HG03439 (cell line): ENCODE data around the gene KMT5C.

Experiments
- ATAC-seq: cut with Tn5 transposase; IDR thresholded peaks from one replicate; pipeline ENCODE4 v1.9.1; 2021; ENCODE audit warnings: mild to moderate bottlenecking, moderate library complexity; ENCODE audit not compliant: unreplicated experiment

The KMT5C gene

GRCh38 chr19:55384131-55384919, 44.6 kb downstream of the KMT5C start, which contains the start of gene TMEM238:
Gene TMEM238, minus strand, starts transcription at chr19:55384292. Its CDS starts 33 bp downstream, at chr19:55384259.
- no peak for ATAC-seq

DNA sequence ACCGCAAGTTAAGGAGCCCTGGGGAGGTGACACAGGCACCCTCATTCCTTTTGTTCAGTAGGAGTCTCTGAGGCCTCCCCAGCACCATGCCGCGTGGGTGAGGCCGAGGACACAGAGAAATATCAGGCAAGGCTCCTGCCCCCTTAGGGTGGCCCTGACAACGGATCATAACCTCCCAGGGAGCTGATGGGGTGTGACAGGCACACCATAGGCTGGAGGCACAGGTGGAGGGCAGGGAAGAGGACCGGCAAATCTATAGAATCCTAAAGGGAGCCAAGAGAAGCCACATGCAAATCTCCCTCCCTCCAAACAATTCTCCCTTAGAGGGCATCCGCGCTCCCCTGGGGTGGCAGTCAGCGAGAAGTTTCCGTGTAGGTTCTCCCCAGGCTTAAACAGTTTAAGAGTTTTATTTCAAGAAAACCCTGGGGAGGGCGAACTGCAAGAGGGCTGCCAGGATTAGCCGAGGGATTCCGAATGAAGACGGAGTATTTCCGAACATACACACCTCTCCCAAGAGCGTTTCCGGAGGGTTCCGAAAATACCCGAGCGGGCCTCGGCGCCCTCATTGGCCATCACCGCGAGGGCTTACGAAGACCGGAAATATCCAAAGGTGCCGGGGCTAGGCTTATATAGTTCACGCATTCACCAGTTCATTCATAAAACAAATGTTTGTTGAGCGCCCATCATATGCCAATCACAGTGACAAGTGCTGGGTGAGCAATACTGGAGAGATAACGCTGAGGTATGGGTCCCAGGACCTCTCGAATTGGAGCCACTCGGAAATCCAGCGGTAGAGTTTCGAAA, 45.4 kb downstream of the KMT5C start:
- ATAC-seq = peak; percentile 55

DNA sequence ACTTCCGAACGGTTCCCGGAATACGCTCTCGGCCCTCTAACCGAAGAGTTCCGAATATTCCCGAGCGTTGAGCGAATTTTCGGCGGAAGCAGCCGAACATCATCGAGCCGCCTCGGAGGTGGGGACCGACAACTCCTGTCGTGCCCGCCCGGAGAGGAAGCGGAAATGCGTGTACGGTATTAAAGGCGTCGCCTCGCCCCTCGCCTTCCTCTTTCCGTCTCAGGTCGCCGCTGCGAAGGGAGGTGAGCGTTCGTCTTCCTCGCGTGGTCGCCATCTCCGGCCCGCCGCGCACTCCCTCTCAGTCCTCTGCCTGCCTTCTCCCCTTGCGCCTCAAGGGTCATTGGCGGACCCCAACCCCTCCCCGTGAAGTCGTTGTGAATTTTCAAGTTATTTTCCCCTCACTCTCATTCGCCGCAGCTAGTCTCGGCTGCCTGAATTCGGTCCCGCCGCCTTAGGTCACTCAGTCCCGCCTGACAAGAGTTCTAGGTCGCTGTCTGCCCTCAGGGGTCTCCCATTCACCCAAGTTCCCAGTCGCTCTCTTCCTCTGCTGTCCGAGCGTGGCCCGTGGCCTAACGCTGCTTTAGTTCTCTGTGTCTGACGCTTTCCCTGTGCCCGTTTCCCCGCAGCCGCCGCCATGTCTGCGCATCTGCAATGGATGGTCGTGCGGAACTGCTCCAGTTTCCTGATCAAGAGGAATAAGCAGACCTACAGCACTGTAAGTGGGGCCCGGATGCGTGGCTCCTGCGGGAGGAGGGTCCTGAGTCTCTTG, 46.2 kb downstream of the KMT5C start, which contains the start of gene RPL28:
RPL28 (plus strand) TSS at position 209 of the 769 bp plus-strand sequence; CDS start at position 635, 426 bp downstream.
- ATAC-seq = peak; percentile 72

- ATAC-seq = no peak
These were observed 46.9 kb downstream of the KMT5C start for GRCh38 chr19:55386493-55386971.

DNA sequence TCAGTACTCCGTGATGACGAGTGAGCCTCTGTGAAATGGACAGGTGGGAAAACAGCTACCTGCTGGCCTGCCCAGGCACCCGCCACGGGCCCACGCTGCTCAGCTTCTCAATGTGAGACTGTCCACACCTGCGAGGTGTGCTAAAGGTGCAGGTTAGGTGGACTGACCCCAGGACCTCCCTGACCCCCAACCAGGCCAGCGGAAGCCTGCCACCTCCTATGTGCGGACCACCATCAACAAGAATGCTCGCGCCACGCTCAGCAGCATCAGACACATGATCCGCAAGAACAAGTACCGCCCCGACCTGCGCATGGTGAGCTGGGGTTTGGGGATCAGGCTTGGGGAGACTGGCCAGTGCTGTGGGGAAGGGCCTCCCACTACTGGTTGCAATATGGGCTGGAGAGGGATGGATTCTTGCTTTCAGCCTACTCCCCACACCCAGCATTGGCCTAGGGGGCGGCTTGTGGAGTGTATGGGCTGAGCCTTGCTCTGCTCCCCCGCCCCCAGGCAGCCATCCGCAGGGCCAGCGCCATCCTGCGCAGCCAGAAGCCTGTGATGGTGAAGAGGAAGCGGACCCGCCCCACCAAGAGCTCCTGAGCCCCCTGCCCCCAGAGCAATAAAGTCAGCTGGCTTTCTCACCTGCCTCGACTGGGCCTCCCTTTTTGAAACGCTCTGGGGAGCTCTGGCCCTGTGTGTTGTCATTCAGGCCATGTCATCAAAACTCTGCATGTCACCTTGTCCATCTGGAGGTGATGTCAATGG, 48.2 kb downstream of the KMT5C start:
- no peak for ATAC-seq

GRCh38 chr19:55389386-55390317, 50.0 kb downstream of the KMT5C start:
- ATAC-seq = no peak

DNA sequence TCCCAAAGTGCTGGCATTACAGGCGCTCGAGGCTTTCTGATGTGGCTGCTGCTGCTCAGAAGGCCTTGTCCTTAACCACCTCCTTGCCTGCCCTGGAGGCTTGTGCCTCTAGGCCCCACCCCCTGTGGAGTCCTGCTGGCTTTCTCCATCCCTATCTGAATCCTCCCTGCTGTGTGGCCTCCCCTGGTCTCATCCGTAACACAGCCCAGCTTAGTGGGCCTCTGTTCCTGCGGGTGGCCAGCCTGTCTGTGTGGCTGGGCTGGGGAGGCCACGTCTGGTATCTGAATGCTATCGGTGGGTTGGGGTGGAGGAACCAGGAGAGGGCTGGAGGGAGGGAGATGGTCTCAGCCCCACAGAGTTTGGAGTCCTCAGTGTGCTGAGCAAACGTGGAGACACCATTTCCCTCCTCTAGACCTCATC, 50.8 kb downstream of the KMT5C start:
- no peak for ATAC-seq

GRCh38 chr19:55391191-55391670, 51.6 kb downstream of the KMT5C start:
- no peak for ATAC-seq

GRCh38 chr19:55391702-55392615, 52.3 kb downstream of the KMT5C start:
- no peak for ATAC-seq

- no peak for ATAC-seq
These were observed 53.4 kb downstream of the KMT5C start for GRCh38 chr19:55392820-55393761.
